GM12878 (cell line): Measurements from ENCODE around the gene AGAP1. TPM values are rescaled to one million over a fixed set of nuclear protein-coding genes. Genes with fewer than 3 reads are reported as not detected.

Experiments used
- ATAC-seq: fragments of 200-7000 bp; cut with Tn5 transposase; 3 replicates; pipeline ENCODE4 v1.9.1; 2020; ENCODE audit warnings: mild to moderate bottlenecking, moderate library complexity
- BruUV-seq: library from RNA; stranded (reverse); fragments of 400-500 nt; replicated peaks from 2 replicates; lab custom pipeline; 2021; lab: Mats Ljungman, UMichigan
- CTCF ChIA-PET: fragments of 300-600 bp; sonication (Branson Sonifier 250); formaldehyde crosslinking; extraction: SDS; loops from one replicate; lab custom pipeline; 2021; ENCODE audit warnings: inconsistent platforms; lab: Yijun Ruan, JAX
- POLR2A ChIA-PET: fragments of 350-600 bp; formaldehyde crosslinking; extraction: SDS; loops from one replicate; lab custom pipeline; 2021; ENCODE audit warnings: inconsistent platforms; lab: Charles Lee
- RAD21 ChIA-PET: fragments of 300-600 bp; sonication (Branson Sonifier 250); formaldehyde crosslinking; loops from one replicate; lab custom pipeline; 2023; ENCODE audit warnings: antibody characterized with exemption; ENCODE audit not compliant: unreplicated experiment; lab: Charles Lee
- SMC1A ChIA-PET: fragments of 300-600 bp; sonication (Branson Sonifier 250); formaldehyde crosslinking; loops from one replicate; lab custom pipeline; 2023; ENCODE audit not compliant: unreplicated experiment, uncharacterized antibody; lab: Charles Lee
- DNase-seq: peaks from one replicate; pipeline ENCODE4 v3.0.0-alpha.2; 2011; ENCODE audit warnings: low read depth, low spot score
- FAIRE-seq: peaks from 3 replicates; lab custom pipeline; 2011; peaks lifted over from hg19 to GRCh38; lab: Jason Lieb, UNC
- H2AFZ ChIP-seq: 2 replicates; pipeline ENCODE4 v1.6.0; 2011; ENCODE audit warnings: low read depth, low read length, control low read depth; ENCODE audit not compliant: control insufficient read depth
- H3K27ac ChIP-seq: 2 replicates; pipeline ENCODE4 v1.5.1; 2011; ENCODE audit warnings: control low read depth; ENCODE audit not compliant: control insufficient read depth, insufficient read depth
- H3K27me3 ChIP-seq, 2 experiments: replicated peaks in 1 of 2; 2 replicates each; pipeline versions ENCODE4 v1.6.0 to v1.6.1; 2011; ENCODE audit warnings: low read length in 1 of 2; ENCODE audit not compliant: control insufficient read depth in 2 of 2, insufficient read depth in 2 of 2
- H3K36me3 ChIP-seq, 2 experiments: 2 replicates each; pipeline ENCODE4 v1.5.1; 2011; ENCODE audit warnings: low read length in 1 of 2; ENCODE audit not compliant: control insufficient read depth in 2 of 2, insufficient read depth in 2 of 2
- H3K4me1 ChIP-seq: 2 replicates; pipeline ENCODE4 v1.6.1; 2011; ENCODE audit warnings: mild to moderate bottlenecking, low read length, moderate library complexity, mixed read lengths; ENCODE audit not compliant: control insufficient read depth, insufficient read depth
- H3K4me2 ChIP-seq: 2 replicates; pipeline ENCODE4 v1.6.0; 2011; ENCODE audit warnings: control low read depth; ENCODE audit not compliant: control insufficient read depth, insufficient read depth
- H3K4me3 ChIP-seq: fragments of 200-600 bp; sonication (generic); 2 replicates; pipeline ENCODE4 v1.5.1; 2016
- H3K79me2 ChIP-seq: 2 replicates; pipeline ENCODE4 v1.6.0; 2011; ENCODE audit warnings: low read length; ENCODE audit not compliant: control insufficient read depth, insufficient read depth
- H3K9ac ChIP-seq: 2 replicates; pipeline ENCODE4 v1.8.0; 2011; ENCODE audit warnings: low read length, control low read depth, mixed read lengths; ENCODE audit not compliant: control insufficient read depth, insufficient read depth
- H3K9me3 ChIP-seq: replicated peaks from 3 replicates; pipeline ENCODE4 v1.5.1; 2011; ENCODE audit warnings: mild to moderate bottlenecking, low read length; ENCODE audit not compliant: control insufficient read depth, insufficient read depth
- H4K20me1 ChIP-seq: 2 replicates; pipeline ENCODE4 v1.6.0; 2011; ENCODE audit not compliant: control insufficient read depth, insufficient read depth
- BRCA1 ChIP-seq: IDR thresholded peaks from 2 replicates; pipeline ENCODE4 v1.6.1; 2011; ENCODE audit warnings: low read depth, low read length, improper control_type of control experiment
- MTA3 ChIP-seq: IDR thresholded peaks from 2 replicates; pipeline ENCODE4 v1.6.1; 2012; ENCODE audit warnings: low read length, inconsistent platforms, borderline replicate concordance
- PBX3 ChIP-seq: IDR thresholded peaks from 2 replicates; pipeline ENCODE4 v1.6.1; 2011; ENCODE audit warnings: mild to moderate bottlenecking, low read depth, low read length, moderate library complexity; ENCODE audit not compliant: insufficient replicate concordance
- SMAD5 ChIP-seq: IDR thresholded peaks from 2 replicates; pipeline ENCODE4 v1.6.1; 2016; ENCODE audit warnings: antibody characterized with exemption, low read depth
- SREBF2 ChIP-seq: IDR thresholded peaks from 2 replicates; pipeline ENCODE4 v1.6.1; 2012; ENCODE audit warnings: mild to moderate bottlenecking, low read length
- STAT1 ChIP-seq: fragments of 450-650 bp; conservative IDR thresholded peaks from 2 replicates; pipeline ENCODE4 v1.6.1; 2014; ENCODE audit warnings: antibody characterized with exemption, mild to moderate bottlenecking
- WGBS: methylation state at CpG from one replicate; pipeline ENCODE4 v1.1.6; 2016; ENCODE audit warnings: low lambda C conversion rate; ENCODE audit not compliant: insufficient replicate concordance, insufficient coverage; ENCODE audit errors: missing lambda C conversion rate; 5-methylcytosine and 5-hydroxymethylcytosine counted together
- in situ Hi-C: fragments of 300-500 bp; cut with MboI; formaldehyde crosslinking; loops from 9 replicates; pipeline ENCODE4 v1.14.3; 2018; ENCODE audit warnings: mixed read lengths
- intact Hi-C: fragments of 100-400 bp; cut with micrococcal nuclease; formaldehyde crosslinking; loops from one replicate; pipeline ENCODE4 v1.14.2; 2022; ENCODE audit not compliant: unreplicated experiment
- polyA plus RNA-seq, 11 experiments: library from polyadenylated mRNA; depleted of rRNA in 4 of 11; unstranded in 6 of 11; stranded (reverse) in 5 of 11; fragments of >200 nt; fragmentation: Nextera tagmentation in 4 of 11; fragmentation: Illumina TruSeq in 1 of 11; extraction: Ambion mirVana in 4 of 11; extraction: Trizol in 1 of 11; gene quantifications; 1 replicate in 1 of 11; 2 replicates in 10 of 11; pipeline versions ENCODE4 v1.2.1 to v1.2.3, GENCODE V29; 2011 to 2016; ENCODE audit warnings: inconsistent platforms in 2 of 11, missing spikeins in 2 of 11, low read depth in 1 of 11
- total RNA-seq, 4 experiments: library from RNA; depleted of rRNA in 3 of 4; stranded (reverse); fragments of >200 nt in 3 of 4; fragmentation: Illumina TruSeq in 1 of 4; extraction: Trizol in 1 of 4; gene quantifications; 2 replicates each; pipeline versions ENCODE4 v1.2.1 to v1.2.3, GENCODE V29; 2013 to 2021

The AGAP1 gene
- total and polyA plus RNA-seq, 10 of the 15 experiments (the other 5 are each of a cell fraction or from before 2014, with no cell fraction given): 0.05 to 0.15 (median 0.06) TPM; not detected in 7

GRCh38 chr2:236052206-236052605, 558.4 kb downstream of the AGAP1 start:
- SMC1A ChIA-PET: no interaction called here
- CTCF ChIA-PET: no interaction called here

More at GRCh38 chr2:236052206-236052605, 558.4 kb downstream of the AGAP1 start:
- peaks cover 0 to 1% of the 10 kb centered on the region in 2 experiments; a peak in 1 of 4 replicates for H3K27me3 ChIP-seq
- ChIA-PET POLR2A (no interaction called here), RAD21 (no interaction called here)
- H3K27ac ChIP-seq: no peak overlapping the region
- WGBS: 58% methylated on average over 14 of the region's 14 CpGs
- H3K4me1 ChIP-seq: no peaks in the 10 kb centered on the region
- FAIRE-seq (no peak), ATAC-seq (no peak), DNase-seq (no peak)
- no peaks in the 10 kb centered on the region for H4K20me1 ChIP-seq
- H2AFZ ChIP-seq: no peak overlapping the region
- no peaks in the 10 kb centered on the region for H3K9me3 ChIP-seq
- H3K9ac ChIP-seq: no peak overlapping the region
- H3K79me2 ChIP-seq: no peaks in the 10 kb centered on the region
- intact Hi-C loops (no loop called here), in situ Hi-C loops (no loop called here)
- no peaks in the 10 kb centered on the region for H3K36me3 ChIP-seq
- H3K4me2 ChIP-seq: no peak overlapping the region
- BruUV-seq: no TSS peak
- H3K4me3 ChIP-seq: no peak overlapping the region
- no peak for TF ChIP-seq MTA3
- no peak for TF ChIP-seq PBX3
- TF ChIP-seq SREBF2: no peak
- TF ChIP-seq BRCA1: no peak
- TF ChIP-seq SMAD5: no peak
- no peak for TF ChIP-seq STAT1
